ENCODE data around the gene DNAJB6. TPM values are rescaled to one million over a fixed set of nuclear protein-coding genes. Genes with fewer than 3 reads are reported as not detected.

The DNAJB6 gene
- total RNA-seq, 1 donor from 2014 or later, result 119 TPM

GRCh38 chr7:157397036-157397720, 60.4 kb downstream of the DNAJB6 start:
- DNase-seq, result no peak

- DNase-seq, result peak; percentile 64
Observed at GRCh38 chr7:157397731-157398691, 61.2 kb downstream of the DNAJB6 start.

- DNase-seq, result no peak
Observed at GRCh38 chr7:157399086-157399687, 62.4 kb downstream of the DNAJB6 start.

GRCh38 chr7:157400171-157400860, 63.5 kb downstream of the DNAJB6 start:
- no peak for DNase-seq

GRCh38 chr7:157401567-157402387, 65.0 kb downstream of the DNAJB6 start:
- DNase-seq, result no peak

- DNase-seq, result no peak
Observed at GRCh38 chr7:157402388-157402703, 65.5 kb downstream of the DNAJB6 start.

GRCh38 chr7:157402911-157403534, 66.2 kb downstream of the DNAJB6 start:
- no peak for DNase-seq

- no peak for DNase-seq
Observed at GRCh38 chr7:157403646-157404401, 67.0 kb downstream of the DNAJB6 start.

- peak; percentile 71 for DNase-seq
Observed at GRCh38 chr7:157404845-157405481, 68.2 kb downstream of the DNAJB6 start.

- DNase-seq, result no peak
Observed at GRCh38 chr7:157405501-157405900, 68.7 kb downstream of the DNAJB6 start.

- DNase-seq, result no peak
Observed at GRCh38 chr7:157405914-157406810, 69.4 kb downstream of the DNAJB6 start.

- DNase-seq, result no peak
Observed at GRCh38 chr7:157406971-157407370, 70.2 kb downstream of the DNAJB6 start.

- DNase-seq, result no peak
Observed at GRCh38 chr7:157407512-157408257, 70.9 kb downstream of the DNAJB6 start.

GRCh38 chr7:157408258-157409101, 71.7 kb downstream of the DNAJB6 start:
- DNase-seq, result no peak

GRCh38 chr7:157409149-157409752, 72.4 kb downstream of the DNAJB6 start:
- no peak for DNase-seq

- no peak for DNase-seq
Observed at GRCh38 chr7:157409753-157410727, 73.2 kb downstream of the DNAJB6 start.
